Parathyroid adenoma (tissue), 2 donors: ENCODE results near the gene SLU7.

Experiments
- H2AFZ ChIP-seq: fragments of 300-600 bp; sonication (generic); one replicate; pipeline ENCODE4 v1.7.0; 2017; ENCODE audit warnings: antibody characterized with exemption, mild to moderate bottlenecking
- H3K27ac ChIP-seq: fragments of 300-600 bp; sonication (generic); one replicate; pipeline ENCODE4 v1.7.0; 2017
- H3K27me3 ChIP-seq: fragments of 300-600 bp; sonication (generic); one replicate; pipeline ENCODE4 v1.7.0; 2017; ENCODE audit warnings: low read length; ENCODE audit not compliant: control insufficient read depth, insufficient read depth
- H3K36me3 ChIP-seq: fragments of 300-600 bp; sonication (generic); one replicate; pipeline ENCODE4 v1.7.0; 2017; ENCODE audit warnings: low read length; ENCODE audit not compliant: control insufficient read depth, insufficient read depth
- H3K4me1 ChIP-seq: fragments of 300-600 bp; sonication (generic); one replicate; pipeline ENCODE4 v1.7.0; 2017; ENCODE audit warnings: control low read depth
- H3K4me2 ChIP-seq: fragments of 300-600 bp; sonication (generic); one replicate; pipeline ENCODE4 v1.7.0; 2017; ENCODE audit warnings: low read length
- H3K4me3 ChIP-seq: fragments of 300-600 bp; sonication (generic); one replicate; pipeline ENCODE4 v1.7.0; 2017; ENCODE audit warnings: low read depth, low read length
- H3K79me2 ChIP-seq: fragments of 300-600 bp; sonication (generic); one replicate; pipeline ENCODE4 v1.7.0; 2017; ENCODE audit warnings: control low read depth
- H3K9ac ChIP-seq: fragments of 300-600 bp; sonication (generic); one replicate; pipeline ENCODE4 v1.7.0; 2017; ENCODE audit warnings: mild to moderate bottlenecking
- H3K9me3 ChIP-seq: fragments of 300-600 bp; sonication (generic); one replicate; pipeline ENCODE4 v1.7.0; 2017; ENCODE audit warnings: low read length; ENCODE audit not compliant: control insufficient read depth
- TF ChIP-seq, protein P1 (sequence below): fragments of 300-600 bp; sonication (generic); IDR thresholded peaks from one replicate; pipeline ENCODE4 v1.7.0; 2017; ENCODE audit warnings: antibody characterized with exemption, mild to moderate bottlenecking
- donor health status: primary hyperparathyroidism.

SLU7 gene

GRCh38 chr5:160371294-160371693 is 47.6 kb downstream of the SLU7 start:
- Histone ChIP-seq H3K27me3 (no peaks in the 10 kb centered on the region), H3K4me3 (no peak overlapping the region), H2AFZ (no peak overlapping the region), H3K9ac (no peak overlapping the region), H3K79me2 (no peaks in the 10 kb centered on the region), H3K4me1 (peaks cover 5% of the 10 kb centered on the region), H3K9me3 (no peaks in the 10 kb centered on the region), H3K27ac (no peak overlapping the region), H3K36me3 (no peaks in the 10 kb centered on the region), H3K4me2 (no peak overlapping the region)
- TF ChIP-seq, protein P1, sequence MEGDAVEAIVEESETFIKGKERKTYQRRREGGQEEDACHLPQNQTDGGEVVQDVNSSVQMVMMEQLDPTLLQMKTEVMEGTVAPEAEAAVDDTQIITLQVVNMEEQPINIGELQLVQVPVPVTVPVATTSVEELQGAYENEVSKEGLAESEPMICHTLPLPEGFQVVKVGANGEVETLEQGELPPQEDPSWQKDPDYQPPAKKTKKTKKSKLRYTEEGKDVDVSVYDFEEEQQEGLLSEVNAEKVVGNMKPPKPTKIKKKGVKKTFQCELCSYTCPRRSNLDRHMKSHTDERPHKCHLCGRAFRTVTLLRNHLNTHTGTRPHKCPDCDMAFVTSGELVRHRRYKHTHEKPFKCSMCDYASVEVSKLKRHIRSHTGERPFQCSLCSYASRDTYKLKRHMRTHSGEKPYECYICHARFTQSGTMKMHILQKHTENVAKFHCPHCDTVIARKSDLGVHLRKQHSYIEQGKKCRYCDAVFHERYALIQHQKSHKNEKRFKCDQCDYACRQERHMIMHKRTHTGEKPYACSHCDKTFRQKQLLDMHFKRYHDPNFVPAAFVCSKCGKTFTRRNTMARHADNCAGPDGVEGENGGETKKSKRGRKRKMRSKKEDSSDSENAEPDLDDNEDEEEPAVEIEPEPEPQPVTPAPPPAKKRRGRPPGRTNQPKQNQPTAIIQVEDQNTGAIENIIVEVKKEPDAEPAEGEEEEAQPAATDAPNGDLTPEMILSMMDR: no peak

- no peaks in the 10 kb centered on the region for H3K27me3 ChIP-seq
- H3K4me3 ChIP-seq: peak overlapping the region; percentile 42
- no peaks in the 10 kb centered on the region for H3K79me2 ChIP-seq
- no peak overlapping the region for H3K27ac ChIP-seq
- H3K36me3 ChIP-seq: no peaks in the 10 kb centered on the region
- H3K4me2 ChIP-seq: peak overlapping the region; percentile 70
- H3K9me3 ChIP-seq: no peaks in the 10 kb centered on the region
- TF ChIP-seq, protein P1: no peak
- H3K9ac ChIP-seq: no peak overlapping the region
- peak overlapping the region; percentile 79 for H2AFZ ChIP-seq
- H3K4me1 ChIP-seq: peaks cover 5% of the 10 kb centered on the region
These were observed 48.2 kb downstream of the SLU7 start for GRCh38 chr5:160370713-160371034.

DNA sequence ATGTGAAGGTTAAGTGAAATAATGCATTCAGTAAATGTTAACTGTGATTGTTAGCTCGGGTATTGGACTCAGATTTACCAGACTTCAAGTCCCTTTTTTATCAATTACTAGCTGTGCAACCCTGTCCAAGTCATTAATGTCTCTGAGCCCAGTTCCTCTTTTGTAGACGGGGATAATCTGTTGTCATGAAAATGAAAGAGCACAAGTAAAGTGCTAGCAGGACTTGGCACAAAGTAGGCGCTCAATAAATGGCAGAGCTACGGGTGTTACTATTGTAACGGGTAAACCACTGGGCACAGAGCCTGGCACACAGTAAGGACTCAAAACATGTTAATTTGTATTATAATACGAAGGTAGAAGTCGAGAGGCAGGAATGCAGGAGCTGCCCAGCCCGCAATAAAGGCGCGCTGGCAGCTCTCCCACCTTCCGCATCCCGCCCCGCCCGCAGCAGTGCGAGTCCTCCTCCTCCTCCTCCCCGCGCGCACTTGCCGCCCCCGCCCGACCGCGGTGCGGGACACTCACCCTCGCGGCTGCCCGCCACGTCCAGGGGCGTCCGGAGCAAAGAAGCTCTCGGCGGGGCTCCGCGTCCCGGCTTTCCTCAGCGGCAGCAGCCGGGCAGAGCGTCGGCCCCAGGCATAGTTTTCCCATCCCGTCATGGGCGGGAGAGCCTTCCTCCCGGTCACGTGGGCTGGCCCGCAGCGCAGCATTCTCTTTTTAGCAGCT is 48.7 kb downstream of the SLU7 start, which contains the start of gene C1QTNF2:
C1QTNF2 (minus strand) TSS at position 637 of the 723 bp plus-strand sequence. CDS start 15,615 bp downstream, outside the sequence.
- TF ChIP-seq, protein P1: no peak
- H3K9me3 ChIP-seq: no peaks in the 10 kb centered on the region
- H3K27me3 ChIP-seq: no peaks in the 10 kb centered on the region
- H3K36me3 ChIP-seq: no peaks in the 10 kb centered on the region
- H3K4me3 ChIP-seq: peak within 1 kb of the TSS; percentile 42
- H3K79me2 ChIP-seq: no peaks in the 10 kb centered on the region
- H3K27ac ChIP-seq: no peak within 1 kb of the TSS
- H3K4me1 ChIP-seq: peaks cover 5% of the 10 kb centered on the region
- H2AFZ ChIP-seq: peak within 1 kb of the TSS; percentile 79
- H3K4me2 ChIP-seq: peak within 1 kb of the TSS; percentile 70
- no peak within 1 kb of the TSS for H3K9ac ChIP-seq

- TF ChIP-seq, protein P1: no peak
- no peaks in the 10 kb centered on the region for H3K36me3 ChIP-seq
- H3K79me2 ChIP-seq: no peaks in the 10 kb centered on the region
- no peak overlapping the region for H3K27ac ChIP-seq
- no peaks in the 10 kb centered on the region for H3K9me3 ChIP-seq
- H2AFZ ChIP-seq: no peak overlapping the region
- no peak overlapping the region for H3K4me3 ChIP-seq
- peaks cover 5% of the 10 kb centered on the region for H3K4me1 ChIP-seq
- no peaks in the 10 kb centered on the region for H3K27me3 ChIP-seq
- no peak overlapping the region for H3K4me2 ChIP-seq
- H3K9ac ChIP-seq: no peak overlapping the region
These were observed 51.0 kb downstream of the SLU7 start for GRCh38 chr5:160367885-160368284.

- Histone ChIP-seq H3K36me3 (no peaks in the 10 kb centered on the region), H3K79me2 (no peaks in the 10 kb centered on the region), H3K27me3 (no peaks in the 10 kb centered on the region), H3K4me3 (no peak overlapping the region), H3K4me1 (peaks cover 5% of the 10 kb centered on the region), H3K4me2 (no peak overlapping the region), H3K9ac (no peak overlapping the region), H2AFZ (no peak overlapping the region), H3K27ac (no peak overlapping the region), H3K9me3 (no peaks in the 10 kb centered on the region)
- TF ChIP-seq, protein P1: no peak
These were observed 51.6 kb downstream of the SLU7 start for GRCh38 chr5:160367261-160367660.
